Measurements from ENCODE around the gene PAN2.
A peak's percentile ranks its signal among the peaks of the same experiment; 100 is the strongest.
"Not testable (repeated sequence)": the region's sequence is repeated elsewhere in the genome, so short reads cannot be mapped to it uniquely, and the experiment has no call there.

PAN2 gene

GRCh38 chr12:56333679-56334489 lies at the start of gene PAN2:
Gene PAN2 (minus strand): TSS chr12:56334000. CDS start chr12:56333094, 906 bp downstream.
- peak; percentile 79 to 86 (median 83) for DNase-seq (ENCODE audit: low read depth in 3 of 3, low spot score in 1 of 3)

GRCh38 chr12:56382611-56383010 lies 48.8 kb upstream of the PAN2 start:
- no peak for DNase-seq (ENCODE audit: low read depth in 3 of 3, low spot score in 1 of 3)

GRCh38 chr12:56377989-56378316 lies 44.2 kb upstream of the PAN2 start:
- no peak for DNase-seq (ENCODE audit: low read depth in 3 of 3, low spot score in 1 of 3)

- no peak for DNase-seq (ENCODE audit: low read depth in 3 of 3, low spot score in 1 of 3)
Observed at GRCh38 chr12:56377310-56377988, 43.6 kb upstream of the PAN2 start.

- DNase-seq (ENCODE audit: low read depth in 3 of 3, low spot score in 1 of 3), result no peak
Observed at GRCh38 chr12:56375598-56376434, 42.0 kb upstream of the PAN2 start.

GRCh38 chr12:56374726-56375597 lies 41.2 kb upstream of the PAN2 start:
- no peak for DNase-seq (ENCODE audit: low read depth in 3 of 3, low spot score in 1 of 3)

- no peak for DNase-seq (ENCODE audit: low read depth in 3 of 3, low spot score in 1 of 3)
Observed at GRCh38 chr12:56373515-56373914, 39.7 kb upstream of the PAN2 start.

GRCh38 chr12:56366948-56367347 lies 33.1 kb upstream of the PAN2 start:
- DNase-seq (ENCODE audit: low read depth in 3 of 3, low spot score in 1 of 3), result no peak

GRCh38 chr12:56362130-56363059 lies 28.6 kb upstream of the PAN2 start, which contains the start of gene APOF:
Gene APOF (minus strand): TSS chr12:56362857. CDS start chr12:56362745, 112 bp downstream.
- no peak for DNase-seq (ENCODE audit: low read depth in 3 of 3, low spot score in 1 of 3)

- no peak for DNase-seq (ENCODE audit: low read depth in 3 of 3, low spot score in 1 of 3)
Observed at GRCh38 chr12:56361487-56362129, 27.8 kb upstream of the PAN2 start.

GRCh38 chr12:56359851-56360767 lies 26.3 kb upstream of the PAN2 start, which contains the start of gene STAT2:
Gene STAT2 (minus strand): TSS chr12:56360107. CDS start chr12:56356571, 3,536 bp downstream.
- peak; percentile 93 to 98 (median 98) for DNase-seq (ENCODE audit: low read depth in 3 of 3, low spot score in 1 of 3)

- DNase-seq (ENCODE audit: low read depth in 3 of 3, low spot score in 1 of 3), result no peak
Observed at GRCh38 chr12:56358836-56359532, 25.2 kb upstream of the PAN2 start.

GRCh38 chr12:56351325-56351724 lies 17.5 kb upstream of the PAN2 start:
- no peak for DNase-seq (ENCODE audit: low read depth in 3 of 3, low spot score in 1 of 3)

- no peak for DNase-seq (ENCODE audit: low read depth in 3 of 3, low spot score in 1 of 3)
Observed at GRCh38 chr12:56350662-56351061, 16.9 kb upstream of the PAN2 start.

- DNase-seq (ENCODE audit: low read depth in 3 of 3, low spot score in 1 of 3), result no peak
Observed at GRCh38 chr12:56348776-56349175, 15.0 kb upstream of the PAN2 start.

GRCh38 chr12:56347255-56347654 lies 13.5 kb upstream of the PAN2 start:
- DNase-seq (ENCODE audit: low read depth in 3 of 3, low spot score in 1 of 3), result not testable (repeated sequence)

- no peak for DNase-seq (ENCODE audit: low read depth in 3 of 3, low spot score in 1 of 3)
Observed at GRCh38 chr12:56346675-56347074, 12.9 kb upstream of the PAN2 start.
